Limb (tissue), 2 donors: ENCODE results near the gene DDX10.
A peak's percentile ranks its signal among the peaks of the same experiment; 100 is the strongest.
"Not testable (repeated sequence)": the region's sequence is repeated elsewhere in the genome, so short reads cannot be mapped to it uniquely, and the experiment has no call there.

Experiments
- DNase-seq, 2 donors: peaks; one replicate each; pipeline ENCODE4 v3.0.0-alpha.2; 2016; ENCODE audit errors: extremely low spot score in 2 of 2

The DDX10 gene

DNA sequence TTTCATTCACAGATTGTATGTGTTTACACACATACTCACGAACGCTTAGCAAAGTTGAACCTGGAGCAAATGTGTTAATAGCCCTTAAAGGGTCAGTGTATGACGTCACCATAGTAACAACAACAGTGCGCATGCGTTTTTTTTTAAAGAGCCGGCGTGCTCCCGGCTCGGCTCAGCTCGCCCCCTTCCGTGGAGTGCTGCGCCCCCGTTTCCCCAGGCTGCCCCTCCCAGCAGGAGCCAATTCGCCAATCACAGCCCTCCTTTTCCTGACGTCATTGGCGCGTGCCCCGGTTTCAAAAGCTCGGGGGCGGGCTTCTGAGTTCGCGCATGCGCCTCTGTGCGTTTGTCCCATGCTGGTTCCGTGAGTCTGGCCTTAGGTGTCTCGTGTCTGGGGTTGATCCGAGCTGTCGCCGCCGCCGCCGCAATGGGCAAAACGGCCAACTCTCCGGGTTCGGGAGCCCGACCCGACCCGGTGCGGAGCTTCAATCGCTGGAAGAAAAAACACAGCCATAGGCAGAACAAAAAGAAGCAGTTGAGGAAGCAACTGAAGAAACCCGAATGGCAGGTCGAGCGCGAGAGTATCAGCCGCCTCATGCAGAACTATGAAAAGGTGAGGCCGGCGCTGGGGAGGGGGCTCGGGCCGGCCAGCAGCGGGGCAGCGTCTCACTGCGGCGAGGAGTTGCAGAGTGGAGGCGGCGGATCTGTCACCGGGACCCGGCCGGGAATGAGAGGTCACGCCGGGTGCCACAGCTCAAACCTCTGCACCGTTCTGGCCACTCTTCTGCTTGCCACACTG, at the start of gene DDX10:
DDX10 (plus strand) TSS at position 340 of the 796 bp plus-strand sequence; CDS start at position 425, 85 bp downstream.
- peak; percentile 99 for DNase-seq

GRCh38 chr11:108616549-108616948, 48.3 kb upstream of the DDX10 start:
- DNase-seq, result no peak

GRCh38 chr11:108617055-108617454, 47.8 kb upstream of the DDX10 start:
- DNase-seq, result no peak

- no peak for DNase-seq
These were observed 46.3 kb upstream of the DDX10 start for GRCh38 chr11:108618529-108618928.

DNA sequence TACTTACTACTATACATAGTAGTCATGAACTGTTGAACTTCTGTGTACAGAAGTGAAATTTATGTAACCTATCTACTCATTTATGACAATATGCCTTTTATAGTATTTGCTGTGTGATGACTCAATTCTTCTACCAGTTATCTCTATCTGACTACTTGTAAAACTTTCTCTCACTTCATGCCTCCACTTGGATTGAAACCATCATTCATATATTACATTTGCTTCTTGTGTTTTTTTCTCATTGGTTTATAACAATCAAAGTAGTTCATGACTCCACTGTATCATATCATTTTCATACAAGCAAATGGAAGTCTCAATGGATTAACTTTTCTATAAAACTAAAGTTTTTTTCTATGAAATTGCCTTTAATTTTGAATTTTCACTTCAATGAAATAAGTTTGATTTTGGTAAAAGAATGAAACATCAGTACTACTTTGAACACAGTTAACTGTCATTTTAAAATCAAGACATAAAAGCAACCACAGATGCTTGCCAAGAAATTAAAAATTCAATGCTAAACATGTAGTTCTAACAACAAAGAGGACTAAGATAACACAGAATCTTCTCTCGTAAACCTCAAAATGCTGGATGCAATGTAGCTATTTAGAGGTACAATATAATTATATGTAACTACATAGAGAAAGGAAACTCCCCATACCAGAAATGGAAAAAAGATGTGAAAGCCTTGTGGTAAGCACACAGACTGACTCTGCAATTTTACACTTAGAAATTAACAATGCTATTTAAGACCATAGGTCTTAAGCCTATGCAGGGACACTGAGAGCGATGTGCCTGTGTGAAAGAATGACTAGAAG, 43.7 kb upstream of the DDX10 start:
- DNase-seq, result no peak

- no peak for DNase-seq
These were observed 42.5 kb upstream of the DDX10 start for GRCh38 chr11:108622341-108622740.

GRCh38 chr11:108624196-108624925, 40.5 kb upstream of the DDX10 start:
- DNase-seq, result no peak

GRCh38 chr11:108628326-108628725, 36.5 kb upstream of the DDX10 start:
- no peak for DNase-seq

- no peak for DNase-seq
These were observed 36.1 kb upstream of the DDX10 start for GRCh38 chr11:108628812-108629211.

GRCh38 chr11:108629274-108629673, 35.6 kb upstream of the DDX10 start:
- DNase-seq, result no peak

- no peak for DNase-seq
These were observed 32.7 kb upstream of the DDX10 start for GRCh38 chr11:108632041-108632704.

- no peak for DNase-seq
These were observed 29.8 kb upstream of the DDX10 start for GRCh38 chr11:108635106-108635505.

- no peak for DNase-seq
These were observed 28.6 kb upstream of the DDX10 start for GRCh38 chr11:108636222-108636621.

GRCh38 chr11:108639146-108639545, 25.7 kb upstream of the DDX10 start:
- no peak for DNase-seq

GRCh38 chr11:108641752-108642151, 23.1 kb upstream of the DDX10 start:
- not testable (repeated sequence) for DNase-seq

GRCh38 chr11:108643974-108644373, 20.9 kb upstream of the DDX10 start:
- DNase-seq, result no peak

DNA sequence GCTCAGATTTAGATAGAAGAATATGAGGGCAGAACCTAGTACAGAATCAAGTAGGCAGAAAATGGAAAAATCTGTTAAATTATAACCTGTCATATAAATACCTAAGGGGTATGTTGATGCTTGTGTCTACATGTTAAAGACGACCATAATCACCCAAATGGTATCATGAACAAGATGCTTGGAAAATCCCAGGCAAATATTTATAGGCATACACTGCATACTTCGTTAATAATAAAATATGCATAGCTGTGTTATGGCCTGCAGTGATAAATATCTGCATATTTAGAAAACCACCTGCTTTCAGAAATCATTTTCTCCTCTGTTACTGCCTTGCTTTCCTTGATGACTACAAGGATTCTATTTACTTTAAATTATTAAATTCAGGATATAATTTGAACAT, 18.9 kb upstream of the DDX10 start:
- DNase-seq, result no peak

DNA sequence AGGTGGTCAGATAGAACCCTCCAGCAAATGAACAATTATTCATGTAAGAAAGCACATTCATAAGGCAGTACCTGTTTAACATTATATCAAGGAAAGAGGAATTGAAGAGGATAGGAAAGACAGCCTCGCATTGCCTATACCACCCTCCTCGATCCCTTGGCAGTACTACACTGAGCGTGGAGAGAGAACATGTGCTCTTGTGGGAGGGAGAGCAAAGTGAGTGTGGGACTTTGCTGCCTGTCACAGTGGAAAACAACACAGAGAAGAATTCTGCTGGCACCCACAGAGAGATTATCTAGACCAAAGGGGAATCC, 17.5 kb upstream of the DDX10 start:
- DNase-seq, result no peak

GRCh38 chr11:108647701-108648527, 17.0 kb upstream of the DDX10 start:
- peak; percentile 78 for DNase-seq

GRCh38 chr11:108648528-108648885, 16.4 kb upstream of the DDX10 start:
- no peak for DNase-seq

DNA sequence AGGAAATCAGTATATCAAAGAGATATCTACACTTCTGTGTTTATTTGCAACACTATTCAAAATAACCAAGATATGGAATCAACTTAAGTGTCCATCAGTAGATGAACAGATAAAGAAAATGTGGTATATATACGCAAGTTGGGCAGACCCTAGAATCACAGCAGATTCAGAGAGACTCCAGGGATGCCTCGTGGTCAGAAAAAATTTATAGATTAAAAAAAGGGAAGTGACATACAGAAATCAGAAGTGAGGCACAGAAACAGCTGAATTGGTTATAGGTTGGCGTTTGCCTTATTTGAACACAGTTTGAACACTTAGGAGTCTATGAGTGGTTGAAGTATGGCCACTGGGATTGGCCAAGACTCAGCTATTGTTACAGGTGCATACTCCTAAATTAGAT, 10.8 kb upstream of the DDX10 start:
- DNase-seq, result not testable (repeated sequence)
